Activated CD8-positive, alpha-beta T cell treated with anti-CD3 and anti-CD28 coated beads, Interleukin-2, amount 10 ng/mL, durations not matched to agents 7 days and 5 days (primary cell): Measurements from ENCODE around the gene CCDC80. TPM values are rescaled to one million over a fixed set of nuclear protein-coding genes. Genes with fewer than 3 reads are reported as not detected.

ENCODE experiments used
- ATAC-seq: fragments of 150-1000 bp; cut with Tn5 transposase; one replicate; pipeline ENCODE4 v1.10.0; 2021; ENCODE audit warnings: moderate library complexity
- CTCF ChIA-PET: fragments of 350-600 bp; sonication (Branson Sonifier 250); formaldehyde crosslinking; loops from one replicate; lab custom pipeline; 2021; ENCODE audit warnings: antibody characterized with exemption; lab: Charles Lee
- POLR2A ChIA-PET: fragments of 350-600 bp; sonication (Branson Sonifier 250); formaldehyde crosslinking; loops from one replicate; lab custom pipeline; 2021; ENCODE audit warnings: antibody characterized with exemption; lab: Charles Lee
- DNase-seq: peaks from one replicate; pipeline ENCODE4 v3.0.0-alpha.2; 2020
- H3K27ac Mint-ChIP-seq: one replicate; pipeline ENCODE4 v1.8.0; 2021; ENCODE audit warnings: mild to moderate bottlenecking, mixed read lengths
- H3K27me3 Mint-ChIP-seq: one replicate; pipeline ENCODE4 v1.8.0; 2021; ENCODE audit warnings: low read depth, mixed read lengths
- H3K36me3 Mint-ChIP-seq: one replicate; pipeline ENCODE4 v1.8.0; 2021; ENCODE audit warnings: low read depth, mixed read lengths
- H3K4me1 Mint-ChIP-seq: one replicate; pipeline ENCODE4 v1.8.0; 2021; ENCODE audit warnings: low read depth, mixed read lengths
- H3K4me3 Mint-ChIP-seq: one replicate; pipeline ENCODE4 v1.8.0; 2021; ENCODE audit warnings: mild to moderate bottlenecking, mixed read lengths
- H3K9me3 Mint-ChIP-seq: one replicate; pipeline ENCODE4 v1.8.0; 2022; ENCODE audit warnings: mixed read lengths; ENCODE audit not compliant: insufficient read depth
- total RNA-seq, 2 experiments: library from RNA; stranded (reverse); gene quantifications; one replicate each; pipeline ENCODE4 v1.2.3, GENCODE V29; 2021

The CCDC80 gene
- total RNA-seq, 2 experiments from 2014 or later: not detected

- peaks cover 15% of the 10 kb centered on the region for H3K27me3 Mint-ChIP-seq
- no peaks in the 10 kb centered on the region for H3K9me3 Mint-ChIP-seq
- ChIA-PET POLR2A (no interaction called here), CTCF (interaction anchor here (0.8 to 2.0 kb wide), 2 partner anchors 14 to 47 kb away, joined by 3 to 6 read pairs; no protein-coding TSS in a partner anchor)
- ATAC-seq (no peak), DNase-seq (no peak)
- H3K36me3 Mint-ChIP-seq: no peaks in the 10 kb centered on the region
- H3K4me1 Mint-ChIP-seq: no peaks in the 10 kb centered on the region
- H3K27ac Mint-ChIP-seq: no peak overlapping the region
- no peak overlapping the region for H3K4me3 Mint-ChIP-seq
These were observed 11.5 kb downstream of the CCDC80 start for GRCh38 chr3:112629425-112629824.

- Mint-ChIP-seq H3K4me1 (no peaks in the 10 kb centered on the region), H3K4me3 (no peak overlapping the region), H3K27ac (no peak overlapping the region), H3K27me3 (peaks cover 19% of the 10 kb centered on the region), H3K9me3 (no peaks in the 10 kb centered on the region), H3K36me3 (no peaks in the 10 kb centered on the region)
- ChIA-PET CTCF (interaction anchor here (1.6 to 4.0 kb wide), 2 partner anchors 15 to 112 kb away, joined by 3 to 11 read pairs; no protein-coding TSS in a partner anchor), POLR2A (no interaction called here)
- no peak for ATAC-seq
- no peak for DNase-seq
These were observed 12.9 kb downstream of the CCDC80 start for GRCh38 chr3:112627919-112628466.

GRCh38 chr3:112627419-112627818, 13.5 kb downstream of the CCDC80 start:
- Mint-ChIP-seq H3K9me3 (no peaks in the 10 kb centered on the region), H3K27ac (no peak overlapping the region), H3K4me3 (no peak overlapping the region), H3K4me1 (no peaks in the 10 kb centered on the region), H3K27me3 (peaks cover 15% of the 10 kb centered on the region), H3K36me3 (no peaks in the 10 kb centered on the region)
- ATAC-seq: no peak
- ChIA-PET POLR2A (no interaction called here), CTCF (interaction anchor here (1.6 to 4.0 kb wide), 2 partner anchors 15 to 113 kb away, joined by 3 to 11 read pairs; no protein-coding TSS in a partner anchor)
- no peak for DNase-seq

- ChIA-PET CTCF (no interaction called here), POLR2A (no interaction called here)
- Mint-ChIP-seq H3K4me3 (no peak overlapping the region), H3K27ac (no peak overlapping the region), H3K9me3 (no peaks in the 10 kb centered on the region), H3K4me1 (no peaks in the 10 kb centered on the region), H3K27me3 (peaks cover 18% of the 10 kb centered on the region), H3K36me3 (no peaks in the 10 kb centered on the region)
- DNase-seq (no peak), ATAC-seq (no peak)
These were observed 17.2 kb downstream of the CCDC80 start for GRCh38 chr3:112623717-112624116.

- ChIA-PET POLR2A (no interaction called here), CTCF (interaction anchor here (1.1 kb wide), 1 partner anchor 12 kb away, joined by 3 read pairs; no protein-coding TSS in a partner anchor)
- no peak overlapping the region for H3K27ac Mint-ChIP-seq
- no peaks in the 10 kb centered on the region for H3K36me3 Mint-ChIP-seq
- no peak for DNase-seq
- H3K9me3 Mint-ChIP-seq: no peaks in the 10 kb centered on the region
- peaks cover 18% of the 10 kb centered on the region for H3K27me3 Mint-ChIP-seq
- no peak for ATAC-seq
- no peak overlapping the region for H3K4me3 Mint-ChIP-seq
- no peaks in the 10 kb centered on the region for H3K4me1 Mint-ChIP-seq
These were observed 17.7 kb downstream of the CCDC80 start for GRCh38 chr3:112623213-112623612.

GRCh38 chr3:112619295-112619694, 21.6 kb downstream of the CCDC80 start:
- Mint-ChIP-seq H3K9me3 (no peaks in the 10 kb centered on the region), H3K4me3 (no peak overlapping the region), H3K27me3 (peaks cover 12% of the 10 kb centered on the region), H3K27ac (no peak overlapping the region), H3K4me1 (no peaks in the 10 kb centered on the region), H3K36me3 (no peaks in the 10 kb centered on the region)
- ChIA-PET CTCF (no interaction called here), POLR2A (no interaction called here)
- DNase-seq (no peak), ATAC-seq (no peak)

- Mint-ChIP-seq H3K27me3 (peaks cover 6% of the 10 kb centered on the region), H3K36me3 (no peaks in the 10 kb centered on the region), H3K4me3 (no peak overlapping the region), H3K27ac (no peak overlapping the region), H3K4me1 (no peaks in the 10 kb centered on the region), H3K9me3 (no peaks in the 10 kb centered on the region)
- CTCF ChIA-PET: no interaction called here
- DNase-seq: no peak
- no peak for ATAC-seq
- POLR2A ChIA-PET: no interaction called here
These were observed 23.7 kb downstream of the CCDC80 start for GRCh38 chr3:112617285-112617684.

GRCh38 chr3:112615989-112616731, 24.8 kb downstream of the CCDC80 start:
- ATAC-seq (no peak), DNase-seq (no peak)
- no peak overlapping the region for H3K4me3 Mint-ChIP-seq
- H3K27me3 Mint-ChIP-seq: peaks cover 8% of the 10 kb centered on the region
- no peak overlapping the region for H3K27ac Mint-ChIP-seq
- no peaks in the 10 kb centered on the region for H3K4me1 Mint-ChIP-seq
- CTCF ChIA-PET: interaction anchor here (1.0 to 1.5 kb wide), 2 partner anchors 9 to 119 kb away, joined by 3 to 4 read pairs; no protein-coding TSS in a partner anchor
- POLR2A ChIA-PET: no interaction called here
- H3K36me3 Mint-ChIP-seq: no peaks in the 10 kb centered on the region
- H3K9me3 Mint-ChIP-seq: no peaks in the 10 kb centered on the region

GRCh38 chr3:112611752-112612515, 29.0 kb downstream of the CCDC80 start:
- H3K27me3 Mint-ChIP-seq: peaks cover 15% of the 10 kb centered on the region
- no peak overlapping the region for H3K27ac Mint-ChIP-seq
- no peaks in the 10 kb centered on the region for H3K9me3 Mint-ChIP-seq
- no peak overlapping the region for H3K4me3 Mint-ChIP-seq
- DNase-seq: no peak
- ChIA-PET CTCF (no interaction called here), POLR2A (no interaction called here)
- H3K36me3 Mint-ChIP-seq: no peaks in the 10 kb centered on the region
- no peaks in the 10 kb centered on the region for H3K4me1 Mint-ChIP-seq
- ATAC-seq: no peak

GRCh38 chr3:112610121-112610520, 30.8 kb downstream of the CCDC80 start:
- no peaks in the 10 kb centered on the region for H3K9me3 Mint-ChIP-seq
- H3K27ac Mint-ChIP-seq: no peak overlapping the region
- ATAC-seq: no peak
- no peak overlapping the region for H3K4me3 Mint-ChIP-seq
- peaks cover 6% of the 10 kb centered on the region for H3K4me1 Mint-ChIP-seq
- H3K27me3 Mint-ChIP-seq: peaks cover 15% of the 10 kb centered on the region
- POLR2A ChIA-PET: no interaction called here
- CTCF ChIA-PET: no interaction called here
- H3K36me3 Mint-ChIP-seq: no peaks in the 10 kb centered on the region
- no peak for DNase-seq

- H3K27me3 Mint-ChIP-seq: peaks cover 16% of the 10 kb centered on the region
- no peaks in the 10 kb centered on the region for H3K9me3 Mint-ChIP-seq
- no peak for DNase-seq
- H3K4me1 Mint-ChIP-seq: peaks cover 12% of the 10 kb centered on the region
- no peak for ATAC-seq
- CTCF ChIA-PET: interaction anchor here (1.6 to 2.0 kb wide), 2 partner anchors 9 to 26 kb away, joined by 3 to 11 read pairs; no protein-coding TSS in a partner anchor
- H3K36me3 Mint-ChIP-seq: no peaks in the 10 kb centered on the region
- H3K27ac Mint-ChIP-seq: no peak overlapping the region
- no peak overlapping the region for H3K4me3 Mint-ChIP-seq
- POLR2A ChIA-PET: no interaction called here
These were observed 33.1 kb downstream of the CCDC80 start for GRCh38 chr3:112607863-112608262.
